Calu3 (cell line): ENCODE results near the gene PRAMEF25. TPM values are rescaled to one million over a fixed set of nuclear protein-coding genes. Genes with fewer than 3 reads are reported as not detected.
"Not testable (repeated sequence)": the region's sequence is repeated elsewhere in the genome, so short reads cannot be mapped to it uniquely, and the experiment has no call there.

ENCODE experiments used
- Bru-seq: library from RNA; stranded (reverse); fragments of 400-500 nt; gene quantifications from one replicate; lab custom pipeline; 2021; lab: Mats Ljungman, UMichigan
- BruChase-seq, 2 experiments: library from RNA; stranded (reverse); fragments of 400-500 nt; gene quantifications; one replicate each; lab custom pipeline; 2021; lab: Mats Ljungman, UMichigan
- BruUV-seq: library from RNA; stranded (reverse); fragments of 400-500 nt; replicated peaks from 2 replicates; lab custom pipeline; 2021; lab: Mats Ljungman, UMichigan
- CTCF ChIA-PET: fragments of 300-600 bp; sonication (Branson Sonifier 250); formaldehyde crosslinking; loops from one replicate; lab custom pipeline; 2022; ENCODE audit warnings: antibody characterized with exemption; lab: Charles Lee
- DNase-seq: peaks from one replicate; pipeline ENCODE4 v3.0.0; 2022
- H3K27ac Mint-ChIP-seq: one replicate; pipeline ENCODE4 v1.8.0; 2022; ENCODE audit warnings: mixed read lengths; ENCODE audit not compliant: unreplicated experiment
- H3K27me3 Mint-ChIP-seq: one replicate; pipeline ENCODE4 v1.8.0; 2022; ENCODE audit warnings: mixed read lengths; ENCODE audit not compliant: unreplicated experiment
- H3K36me3 Mint-ChIP-seq: one replicate; pipeline ENCODE4 v1.8.0; 2022; ENCODE audit warnings: mild to moderate bottlenecking, moderate library complexity, mixed read lengths; ENCODE audit not compliant: insufficient read depth, unreplicated experiment
- H3K4me1 Mint-ChIP-seq: one replicate; pipeline ENCODE4 v1.8.0; 2022; ENCODE audit warnings: mild to moderate bottlenecking, low read depth, mixed read lengths; ENCODE audit not compliant: unreplicated experiment
- H3K4me3 Mint-ChIP-seq: one replicate; pipeline ENCODE4 v1.8.0; 2022; ENCODE audit warnings: mild to moderate bottlenecking, low read depth, moderate library complexity, mixed read lengths; ENCODE audit not compliant: unreplicated experiment
- H3K9me3 Mint-ChIP-seq: one replicate; pipeline ENCODE4 v1.8.0; 2022; ENCODE audit warnings: low read depth, mixed read lengths; ENCODE audit not compliant: unreplicated experiment
- intact Hi-C: fragments of 100-400 bp; cut with micrococcal nuclease; formaldehyde crosslinking; loops from one replicate; pipeline ENCODE4 v1.10.0; 2022; ENCODE audit not compliant: unreplicated experiment
- long read RNA-seq: library from polyadenylated mRNA; stranded (forward); transcript quantifications from one replicate; pipeline ENCODE4 v2.0.0, GENCODE V29; 2022
- total RNA-seq: library from RNA; stranded (reverse); gene quantifications from 2 replicates; pipeline ENCODE4 v1.2.3, GENCODE V29; 2022

PRAMEF25 gene
- total RNA-seq: not detected in 2 replicates
- Bru-seq, nascent RNA: not detected
- BruChase-seq, experiment 1, labeled RNA remaining after a 6-hour chase: not detected
- BruChase-seq, experiment 2, labeled RNA remaining after a 2-hour chase: not detected
- long read RNA-seq: 0 reads

DNA sequence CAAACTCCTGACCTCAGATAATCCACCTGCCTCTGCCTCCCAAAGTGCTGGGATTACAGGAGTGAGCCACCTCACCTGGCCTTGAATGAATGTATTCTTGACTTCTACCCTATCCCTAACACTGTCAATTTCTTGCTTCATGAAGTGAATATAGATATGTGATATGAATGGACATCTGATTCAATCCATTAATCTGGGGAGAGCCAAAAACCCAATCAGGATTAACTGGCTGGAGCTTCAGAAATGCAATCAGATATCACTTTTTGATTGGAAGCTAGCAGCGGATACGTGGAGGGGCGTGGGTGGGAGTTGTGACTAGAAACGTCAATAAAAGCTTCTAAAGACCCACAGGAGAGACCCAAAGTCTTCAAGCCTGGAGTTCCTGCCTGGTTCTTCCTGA lies at the start of gene PRAMEF25:
Gene PRAMEF25 (plus strand): TSS at position 301 of the 400 bp plus-strand sequence. CDS start 2,920 bp downstream, outside the sequence.
- H3K4me1 Mint-ChIP-seq, DNase-seq, H3K4me3 Mint-ChIP-seq, H3K36me3 Mint-ChIP-seq, H3K9me3 Mint-ChIP-seq, BruUV-seq, H3K27me3 Mint-ChIP-seq, H3K27ac Mint-ChIP-seq, intact Hi-C loops, CTCF ChIA-PET: not testable (repeated sequence)

DNA sequence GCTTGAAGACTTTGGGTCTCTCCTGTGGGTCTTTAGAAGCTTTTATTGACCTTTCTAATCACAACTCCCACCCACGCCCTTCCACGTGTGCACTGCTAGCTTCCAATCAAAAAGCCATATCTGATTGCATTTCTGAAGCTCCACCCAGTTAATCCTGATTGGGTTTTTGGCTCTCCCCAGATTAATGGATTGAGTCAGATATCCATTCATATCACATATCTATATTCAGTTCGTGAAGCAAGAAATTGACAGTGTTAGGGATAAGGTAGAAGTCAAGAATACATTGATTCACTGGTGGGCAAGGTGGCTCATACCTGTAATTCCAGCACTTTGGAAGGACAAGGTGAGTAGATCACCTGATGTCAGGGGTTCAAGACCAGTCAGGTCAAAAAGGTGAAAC lies 14.1 kb upstream of the PRAMEF25 start, which contains the start of gene PRAMEF27:
Gene PRAMEF27 (minus strand): TSS at position 101 of the 400 bp plus-strand sequence. CDS start 2,916 bp downstream, outside the sequence.
- H3K4me3 Mint-ChIP-seq, intact Hi-C loops, CTCF ChIA-PET, H3K36me3 Mint-ChIP-seq, BruUV-seq, H3K9me3 Mint-ChIP-seq, H3K27ac Mint-ChIP-seq, H3K27me3 Mint-ChIP-seq, DNase-seq, H3K4me1 Mint-ChIP-seq: not testable (repeated sequence)

DNA sequence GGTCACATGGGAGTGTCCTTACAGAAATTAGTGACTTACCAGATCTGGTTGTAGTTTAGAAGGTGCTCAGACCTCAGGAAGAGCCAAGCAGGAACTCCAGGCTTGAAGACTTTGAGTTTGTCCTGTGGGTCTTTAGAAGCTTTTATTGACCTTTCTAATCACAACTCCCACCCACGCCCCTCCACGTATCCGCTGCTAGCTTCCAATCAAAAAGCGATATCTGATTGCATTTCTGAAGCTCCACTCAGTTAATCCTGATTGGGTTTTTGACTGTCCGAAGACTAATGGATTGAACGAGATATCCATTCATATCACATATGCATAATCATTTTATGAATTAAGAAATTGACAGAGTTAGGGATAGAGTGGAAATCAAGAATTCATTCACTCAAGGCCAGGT lies 46.2 kb downstream of the PRAMEF25 start, which contains the start of gene HNRNPCL2:
Gene HNRNPCL2 (minus strand): TSS at position 101 of the 400 bp plus-strand sequence. CDS start 454 bp downstream, outside the sequence.
- DNase-seq, H3K4me3 Mint-ChIP-seq, H3K27ac Mint-ChIP-seq, H3K9me3 Mint-ChIP-seq, intact Hi-C loops, H3K36me3 Mint-ChIP-seq, BruUV-seq, H3K4me1 Mint-ChIP-seq, CTCF ChIA-PET, H3K27me3 Mint-ChIP-seq: not testable (repeated sequence)

Other genes with a start within 250 kb of the PRAMEF25 start
- gene PRAMEF11, start 239.4 kb upstream of the PRAMEF25 start, total RNA-seq: not detected in 2 replicates
- not detected in 2 replicates for gene HNRNPCL1, start 222.1 kb upstream of the PRAMEF25 start, total RNA-seq
- not detected in 2 replicates for gene PRAMEF2, start 213.7 kb upstream of the PRAMEF25 start, total RNA-seq
- not detected in 2 replicates for gene PRAMEF4, start 184.6 kb upstream of the PRAMEF25 start, total RNA-seq
- not detected in 2 replicates for gene PRAMEF10, start 172.5 kb upstream of the PRAMEF25 start, total RNA-seq
- not detected in 2 replicates for gene PRAMEF7, start 154.2 kb upstream of the PRAMEF25 start, total RNA-seq
- not detected in 2 replicates for gene PRAMEF6, start 123.2 kb upstream of the PRAMEF25 start, total RNA-seq
- gene PRAMEF27, start 14.2 kb upstream of the PRAMEF25 start, total RNA-seq: not detected in 2 replicates
- gene HNRNPCL3, start 10.0 kb upstream of the PRAMEF25 start, total RNA-seq: not detected in 2 replicates
- gene HNRNPCL2, start 46.1 kb downstream of the PRAMEF25 start, total RNA-seq: not detected in 2 replicates
- gene PRAMEF26, start 85.2 kb downstream of the PRAMEF25 start, total RNA-seq: not detected in 2 replicates
- not detected in 2 replicates for gene HNRNPCL4, start 94.9 kb downstream of the PRAMEF25 start, total RNA-seq
- gene PRAMEF9, start 101.1 kb downstream of the PRAMEF25 start, total RNA-seq: not detected in 2 replicates
- gene PRAMEF13, start 130.6 kb downstream of the PRAMEF25 start, total RNA-seq: not detected in 2 replicates
- not detected in 2 replicates for gene PRAMEF18, start 155.4 kb downstream of the PRAMEF25 start, total RNA-seq
- not detected in 2 replicates for gene PRAMEF5, start 183.4 kb downstream of the PRAMEF25 start, total RNA-seq
- not detected in 2 replicates for gene PRAMEF8, start 214.4 kb downstream of the PRAMEF25 start, total RNA-seq
- gene PRAMEF33, start 232.8 kb downstream of the PRAMEF25 start, total RNA-seq: not detected in 2 replicates
- not detected in 2 replicates for gene PRAMEF15, start 244.8 kb downstream of the PRAMEF25 start, total RNA-seq